ENCODE measurements around the gene CRTAC1. TPM values are rescaled to one million over a fixed set of nuclear protein-coding genes. Genes with fewer than 3 reads are reported as not detected.

Gene CRTAC1
- total and polyA plus RNA-seq, 9 of the 15 experiments (the other 6 are each of a cell fraction or from before 2014, with no cell fraction given), result not detected

DNA sequence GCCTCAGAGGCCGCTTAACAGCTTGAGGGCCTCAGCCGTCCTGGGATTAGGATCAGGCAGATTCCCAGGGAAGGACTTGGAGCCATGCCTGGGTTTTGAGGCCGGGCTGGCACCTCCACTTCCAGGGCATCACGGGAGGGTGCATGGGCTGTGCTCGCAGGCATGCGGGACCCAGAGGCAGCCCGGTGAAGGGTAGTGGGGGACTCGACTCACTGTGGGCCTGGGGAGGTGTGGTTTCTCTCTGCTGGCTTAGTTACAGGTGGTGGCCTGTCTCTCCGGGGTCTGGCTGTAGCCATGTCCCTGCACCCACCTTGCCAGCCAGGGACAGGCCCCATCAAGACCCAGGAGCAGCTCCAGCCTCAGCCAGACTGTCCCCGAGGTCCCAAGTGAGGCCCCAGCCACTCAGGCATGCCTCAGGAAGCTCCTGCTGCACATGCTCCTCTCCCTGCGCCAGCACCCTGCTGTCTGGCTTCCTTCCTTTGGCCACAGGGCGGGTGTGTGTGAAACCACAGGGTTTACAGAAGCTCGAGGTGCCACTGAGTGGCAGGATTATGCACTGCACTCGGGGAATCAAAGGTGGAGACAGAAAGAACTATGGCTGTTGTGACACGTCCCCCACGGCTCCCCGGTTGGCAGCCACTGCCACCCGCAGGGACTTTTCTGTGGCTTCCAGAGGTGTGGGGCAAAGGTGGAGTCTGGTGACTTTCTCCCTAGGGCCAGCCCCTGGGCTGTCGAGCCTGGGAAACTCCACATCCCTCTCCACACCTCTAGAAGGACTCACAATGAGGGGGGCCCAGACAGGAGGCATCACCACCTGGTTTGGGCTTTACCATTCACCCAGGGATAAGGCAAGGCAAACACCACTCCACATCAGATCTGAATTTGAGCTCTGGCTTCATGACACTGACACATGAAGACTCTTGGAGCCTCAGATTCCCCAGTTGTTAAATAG, 161.1 kb downstream of the CRTAC1 start (continued):
- no peak for TF ChIP-seq ELK3 (CRISPR knock-in tag; IDR thresholded peaks at IDR 0.05)
- TF ChIP-seq BHLHE40 (IDR thresholded peaks at IDR 0.05; ENCODE audit: low read length), result peak; percentile 16; the same call in 1 of the 2 replicates
- TF ChIP-seq MTA2 (IDR thresholded peaks at IDR 0.05; ENCODE audit: low read depth), result no peak
- no peak for TF ChIP-seq TEAD4 (IDR thresholded peaks at IDR 0.05; ENCODE audit: low read length)
- TF ChIP-seq TEAD4 (CRISPR knock-in tag; IDR thresholded peaks at IDR 0.05; ENCODE audit: borderline replicate concordance), result no peak
- no peak for TF ChIP-seq ZNF444 (CRISPR knock-in tag; IDR thresholded peaks at IDR 0.05)
- no peak for TF ChIP-seq GATAD2A (IDR thresholded peaks at IDR 0.05)
- TF ChIP-seq POLR3G (IDR thresholded peaks at IDR 0.05; ENCODE audit: extremely low read depth, insufficient read length, insufficient replicate concordance), result no peak
- TF ChIP-seq, protein P1, sequence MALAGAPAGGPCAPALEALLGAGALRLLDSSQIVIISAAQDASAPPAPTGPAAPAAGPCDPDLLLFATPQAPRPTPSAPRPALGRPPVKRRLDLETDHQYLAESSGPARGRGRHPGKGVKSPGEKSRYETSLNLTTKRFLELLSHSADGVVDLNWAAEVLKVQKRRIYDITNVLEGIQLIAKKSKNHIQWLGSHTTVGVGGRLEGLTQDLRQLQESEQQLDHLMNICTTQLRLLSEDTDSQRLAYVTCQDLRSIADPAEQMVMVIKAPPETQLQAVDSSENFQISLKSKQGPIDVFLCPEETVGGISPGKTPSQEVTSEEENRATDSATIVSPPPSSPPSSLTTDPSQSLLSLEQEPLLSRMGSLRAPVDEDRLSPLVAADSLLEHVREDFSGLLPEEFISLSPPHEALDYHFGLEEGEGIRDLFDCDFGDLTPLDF (CRISPR knock-in tag; IDR thresholded peaks at IDR 0.05), result no peak
- no peak for TF ChIP-seq ZMIZ1 (IDR thresholded peaks at IDR 0.05; ENCODE audit: low read depth in 2 of 2, low read length in 2 of 2)
- peak; percentile 85 for TF ChIP-seq SMC3 (conservative IDR thresholded peaks at IDR 0.05; ENCODE audit: insufficient read depth, low read depth, low read length)
- TF ChIP-seq ID3 (CRISPR knock-in tag; IDR thresholded peaks at IDR 0.05), result no peak
- TF ChIP-seq ID3 (tag; IDR thresholded peaks at IDR 0.05), result no peak
- no peak for TF ChIP-seq TCF7L2 (IDR thresholded peaks at IDR 0.05; ENCODE audit: low read depth, low read length)
- peak in 1 of 2 experiments; percentile 42 for TF ChIP-seq E2F6 (IDR thresholded peaks at IDR 0.05; ENCODE audit: borderline replicate concordance in 1 of 2, extremely low read depth in 1 of 2, insufficient read depth in 1 of 2, insufficient read length in 1 of 2, low read depth in 1 of 2, low read length in 1 of 2, poor library complexity in 1 of 2, severe bottlenecking in 1 of 2)
- no peak for TF ChIP-seq SAP30 (IDR thresholded peaks at IDR 0.05; ENCODE audit: borderline replicate concordance, insufficient read depth, low read depth, low read length, poor library complexity, severe bottlenecking)
- TF ChIP-seq ZNF408 (CRISPR knock-in tag; IDR thresholded peaks at IDR 0.05; ENCODE audit: low read depth), result no peak
- 0 out of 2 replicates have a peak, but pooled peaks have one; percentile 10 for TF ChIP-seq ELF1 (tag; IDR thresholded peaks at IDR 0.05)
- TF ChIP-seq POLR2H (tag; IDR thresholded peaks at IDR 0.05; ENCODE audit: low read depth), result no peak
